Fibroblast of peridontal ligament (primary cell): ENCODE results near the gene PRPF38A.
A peak's percentile ranks its signal among the peaks of the same experiment; 100 is the strongest.
"Not testable (repeated sequence)": the region's sequence is repeated elsewhere in the genome, so short reads cannot be mapped to it uniquely, and the experiment has no call there.

Experiments used
- DNase-seq: peaks from one replicate; pipeline ENCODE4 v3.0.0-alpha.2; 2010; ENCODE audit errors: extremely low read depth

The PRPF38A gene

GRCh38 chr1:52404116-52404974 lies at the start of gene PRPF38A, which contains the start of gene ORC1:
Gene PRPF38A, plus strand, starts transcription at chr1:52404602. Its CDS starts 148 bp downstream, at chr1:52404750.
Gene ORC1, minus strand, starts transcription at chr1:52404423. Its CDS starts 2,200 bp downstream, at chr1:52402223.
- DNase-seq = peak; percentile 96

GRCh38 chr1:52355436-52355835 lies 49.0 kb upstream of the PRPF38A start:
- no peak for DNase-seq

GRCh38 chr1:52355847-52356505 lies 48.4 kb upstream of the PRPF38A start:
- no peak for DNase-seq

- no peak for DNase-seq
These were observed 47.5 kb upstream of the PRPF38A start for GRCh38 chr1:52356818-52357355.

- DNase-seq = no peak
These were observed 47.0 kb upstream of the PRPF38A start for GRCh38 chr1:52357397-52357796.

- no peak for DNase-seq
These were observed 45.4 kb upstream of the PRPF38A start for GRCh38 chr1:52358851-52359497.

- no peak for DNase-seq
These were observed 44.5 kb upstream of the PRPF38A start for GRCh38 chr1:52359676-52360594.

GRCh38 chr1:52360595-52360968 lies 43.8 kb upstream of the PRPF38A start:
- DNase-seq = no peak

GRCh38 chr1:52364235-52364839 lies 40.1 kb upstream of the PRPF38A start:
- no peak for DNase-seq

GRCh38 chr1:52365071-52365745 lies 39.2 kb upstream of the PRPF38A start:
- peak; percentile 73 for DNase-seq

GRCh38 chr1:52365746-52366516 lies 38.5 kb upstream of the PRPF38A start, which contains the start of gene CC2D1B:
Gene CC2D1B, minus strand, starts transcription at chr1:52366205. Its CDS starts 1,585 bp downstream, at chr1:52364620.
- DNase-seq = peak; percentile 92

GRCh38 chr1:52366517-52366827 lies 37.9 kb upstream of the PRPF38A start:
- no peak for DNase-seq

- DNase-seq = no peak
These were observed 37.1 kb upstream of the PRPF38A start for GRCh38 chr1:52367272-52367671.

- DNase-seq = peak; percentile 19
These were observed 35.8 kb upstream of the PRPF38A start for GRCh38 chr1:52368383-52369172.

- not testable (repeated sequence) for DNase-seq
These were observed 34.6 kb upstream of the PRPF38A start for GRCh38 chr1:52369851-52370250.

- no peak for DNase-seq
These were observed 19.0 kb upstream of the PRPF38A start for GRCh38 chr1:52385376-52385775.

- no peak for DNase-seq
These were observed 17.9 kb upstream of the PRPF38A start for GRCh38 chr1:52386458-52386857.

GRCh38 chr1:52393174-52393573 lies 11.2 kb upstream of the PRPF38A start:
- DNase-seq = no peak

- no peak for DNase-seq
These were observed 4.8 kb upstream of the PRPF38A start for GRCh38 chr1:52399629-52400028.
